HG02981 (cell line): ENCODE results near the gene H19.

Source experiments
- ATAC-seq: cut with Tn5 transposase; IDR thresholded peaks from one replicate; pipeline ENCODE4 v1.9.1; 2021; ENCODE audit warnings: mild to moderate bottlenecking, moderate library complexity; ENCODE audit not compliant: unreplicated experiment

Gene H19

DNA sequence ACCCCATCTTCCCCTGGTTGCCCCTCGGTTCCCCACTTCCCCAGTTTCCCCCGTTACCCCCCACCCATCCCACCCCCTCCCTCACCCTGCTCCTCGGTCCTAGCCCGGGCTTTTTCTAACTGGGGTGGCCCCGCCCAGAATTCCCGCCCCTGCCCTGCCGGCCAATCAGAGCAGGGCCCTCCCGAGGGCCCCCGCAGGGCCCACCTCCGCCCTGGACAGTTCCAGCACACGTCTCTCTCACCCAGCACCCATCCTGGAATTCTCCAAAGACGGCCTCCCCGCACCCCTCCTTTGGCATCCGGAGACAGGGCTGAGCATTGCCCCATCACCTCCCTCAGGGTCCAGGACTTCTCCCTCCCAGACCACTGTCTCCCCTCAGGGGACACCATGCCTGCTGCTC is at the start of gene H19:
Gene H19, minus strand, starts transcription at position 88 of the 400 bp plus-strand sequence.
- ATAC-seq: no peak

DNA sequence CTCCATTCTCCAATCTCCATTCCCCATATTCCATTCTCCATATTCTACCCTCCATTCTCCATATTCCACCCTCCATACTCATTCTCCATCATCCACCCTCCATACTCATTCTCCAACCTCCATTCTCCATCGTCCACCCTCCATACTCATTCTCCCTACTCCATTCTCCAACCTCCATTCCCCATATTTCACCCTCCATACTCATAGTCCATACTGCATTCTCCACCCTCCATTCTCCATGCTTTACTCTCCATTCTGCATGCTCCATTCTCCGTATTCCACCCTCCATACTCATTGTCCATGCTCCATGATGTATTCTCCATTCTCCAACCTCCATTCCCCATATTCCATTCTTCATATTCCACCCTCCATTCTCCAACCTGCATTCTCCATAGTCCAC is 44.3 kb upstream of the H19 start:
- no peak for ATAC-seq

DNA sequence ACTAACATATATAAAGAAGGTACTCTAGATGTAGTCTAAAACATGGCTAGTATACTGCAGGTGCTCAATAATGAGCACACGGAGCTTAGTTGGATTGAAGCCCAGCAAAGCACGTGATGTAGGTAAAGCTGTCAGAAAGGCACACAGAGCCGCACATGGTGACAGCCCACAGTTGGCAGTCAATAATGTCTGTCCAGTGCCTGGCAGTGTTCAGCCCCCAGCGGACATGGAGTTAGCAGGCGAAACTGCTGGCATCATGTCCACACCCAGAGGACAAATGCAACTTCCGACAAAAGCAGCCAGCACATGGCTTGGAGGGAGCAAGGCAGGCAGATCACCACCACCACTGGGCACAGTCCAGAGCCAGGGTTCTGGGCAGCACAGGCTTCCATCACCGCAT is 43.5 kb upstream of the H19 start:
- no peak for ATAC-seq

DNA sequence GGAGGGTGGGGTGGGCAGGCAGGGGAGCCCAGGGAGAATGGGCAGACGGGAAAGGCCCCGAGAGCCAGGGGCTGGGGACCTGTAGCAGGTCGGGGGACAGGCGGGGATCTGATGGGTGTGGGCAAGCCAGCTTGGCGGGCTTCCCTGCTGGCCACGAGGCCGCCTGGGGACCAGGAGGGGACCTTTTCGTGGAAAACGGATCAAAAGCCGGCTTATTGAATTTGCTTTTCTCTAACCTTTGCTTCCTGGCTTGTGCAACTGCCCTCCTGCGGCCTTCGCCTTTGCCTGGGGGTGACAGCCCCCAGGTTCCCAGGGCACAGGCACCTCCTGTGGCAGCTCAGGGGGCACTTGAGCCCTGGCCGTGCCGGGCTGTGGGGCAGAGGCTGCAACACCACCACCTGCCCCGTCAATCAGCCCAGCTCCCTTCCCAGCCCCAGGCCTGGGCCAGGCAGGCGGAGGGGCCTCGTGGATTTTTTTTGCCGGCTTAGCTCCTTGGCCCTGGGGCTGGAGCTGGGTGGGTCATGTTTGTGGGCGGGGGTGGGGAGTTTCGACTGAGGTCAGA is 41.6 kb upstream of the H19 start:
- ATAC-seq: no peak

DNA sequence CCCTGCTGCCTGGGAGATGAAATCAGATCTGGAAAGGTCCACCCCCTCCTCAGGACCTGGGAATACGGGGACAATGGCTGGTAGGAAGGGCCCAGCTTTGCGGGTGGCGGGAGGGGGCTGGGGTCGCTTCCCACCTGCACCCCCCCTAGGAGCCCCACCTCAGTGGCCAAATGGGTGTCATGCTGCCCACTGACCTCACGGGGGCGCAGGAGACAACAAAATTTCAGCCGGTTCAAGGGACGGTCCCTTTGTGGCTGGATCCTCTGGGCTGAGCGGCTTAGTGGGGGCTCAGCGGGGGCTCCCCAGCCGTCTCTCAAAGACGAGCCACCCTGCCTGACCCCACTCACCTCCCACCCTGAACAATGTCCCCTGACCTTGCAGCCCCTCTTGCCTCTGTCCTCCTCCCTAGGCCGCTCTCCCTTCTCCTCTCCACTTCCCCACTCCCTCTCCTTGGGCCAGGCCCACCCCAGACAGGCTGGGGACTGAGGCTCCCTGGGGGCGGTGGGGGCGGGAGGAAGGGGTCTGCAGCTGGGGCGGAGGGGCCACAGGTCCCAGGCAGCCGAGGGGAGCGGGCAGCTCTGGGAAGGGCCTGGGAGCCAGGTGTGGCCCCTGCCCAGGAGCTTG is 39.3 kb upstream of the H19 start:
- no peak for ATAC-seq

DNA sequence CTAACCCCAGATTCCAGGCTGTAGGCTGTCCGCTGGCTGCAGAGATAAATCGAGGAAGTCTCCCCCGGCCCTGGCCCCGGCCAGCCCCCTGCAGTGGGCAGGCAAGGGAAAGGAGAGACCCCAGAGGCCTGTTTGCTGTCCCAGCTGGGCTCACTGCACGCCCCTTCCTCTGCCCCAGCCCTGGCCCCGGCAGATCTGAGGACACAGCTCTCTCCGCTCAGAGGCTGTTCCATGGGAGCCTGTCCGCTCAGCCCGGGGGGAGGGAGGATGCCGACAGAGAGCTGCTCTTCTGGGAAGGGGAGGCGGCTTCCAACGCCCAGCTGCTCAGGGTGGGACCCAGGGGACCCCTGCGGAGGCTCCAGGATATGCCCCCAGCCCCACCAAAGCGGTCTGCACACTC is 37.7 kb upstream of the H19 start:
- ATAC-seq: no peak

DNA sequence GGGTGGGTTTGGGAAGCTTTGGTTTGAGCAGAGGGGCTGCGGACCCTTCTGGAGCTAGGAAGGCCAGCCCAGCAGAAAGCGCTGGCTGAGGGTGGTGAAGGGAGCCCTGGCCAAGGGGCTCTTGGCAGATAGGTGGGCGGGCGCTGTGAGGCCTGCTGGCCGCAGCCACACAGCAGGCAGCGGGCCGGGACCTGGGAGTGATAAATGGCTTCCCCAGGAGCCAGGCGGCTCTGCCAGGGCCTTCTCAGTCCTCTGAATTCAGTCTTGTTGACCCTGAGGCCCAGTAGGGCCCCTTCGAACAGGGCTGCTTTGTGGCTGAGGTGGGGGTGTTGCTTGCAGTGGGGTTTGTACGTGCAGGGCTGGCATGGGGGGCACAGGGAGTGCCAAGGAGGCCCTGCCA is 33.4 kb upstream of the H19 start:
- no peak for ATAC-seq

DNA sequence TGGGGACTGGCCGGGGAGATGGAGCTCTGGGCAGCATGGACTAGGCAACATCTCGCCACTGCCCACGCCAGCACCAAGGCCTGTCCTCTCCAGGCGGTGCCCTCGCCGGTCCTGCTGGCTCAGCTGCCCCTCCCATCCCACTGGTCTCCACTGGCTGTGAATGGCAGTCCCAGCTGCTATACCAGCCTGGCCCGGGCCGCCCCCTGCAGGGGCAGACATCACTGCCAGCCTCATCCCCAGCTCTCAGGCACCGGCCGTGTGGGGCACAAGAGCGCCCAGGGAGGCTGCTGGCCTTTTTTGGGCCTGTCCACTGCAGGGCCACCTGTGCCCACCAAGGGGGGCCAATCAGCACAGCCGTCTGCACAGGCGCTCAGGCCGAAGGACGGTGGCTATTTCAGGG is 30.1 kb upstream of the H19 start:
- ATAC-seq: no peak

DNA sequence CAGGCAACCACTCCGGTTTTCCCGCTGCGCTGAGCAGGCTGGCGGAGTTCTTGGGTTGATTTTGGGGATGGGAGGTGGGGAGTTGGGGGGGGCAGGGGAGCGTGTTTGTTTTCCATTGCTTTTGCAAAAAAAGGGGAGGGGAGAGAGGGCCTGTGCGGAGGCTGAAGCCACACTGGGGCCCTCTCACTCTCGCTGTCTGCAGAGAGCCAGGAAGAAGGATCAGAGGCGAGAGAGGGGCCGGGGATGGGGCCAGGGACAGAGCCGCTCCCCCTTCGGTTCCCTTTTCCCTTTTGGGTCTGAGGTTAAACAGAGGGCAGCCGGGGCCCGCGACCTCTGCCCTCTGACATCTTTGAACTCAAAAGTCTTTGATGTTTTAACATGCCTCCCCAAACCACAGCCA is 17.4 kb upstream of the H19 start:
- ATAC-seq: no peak

DNA sequence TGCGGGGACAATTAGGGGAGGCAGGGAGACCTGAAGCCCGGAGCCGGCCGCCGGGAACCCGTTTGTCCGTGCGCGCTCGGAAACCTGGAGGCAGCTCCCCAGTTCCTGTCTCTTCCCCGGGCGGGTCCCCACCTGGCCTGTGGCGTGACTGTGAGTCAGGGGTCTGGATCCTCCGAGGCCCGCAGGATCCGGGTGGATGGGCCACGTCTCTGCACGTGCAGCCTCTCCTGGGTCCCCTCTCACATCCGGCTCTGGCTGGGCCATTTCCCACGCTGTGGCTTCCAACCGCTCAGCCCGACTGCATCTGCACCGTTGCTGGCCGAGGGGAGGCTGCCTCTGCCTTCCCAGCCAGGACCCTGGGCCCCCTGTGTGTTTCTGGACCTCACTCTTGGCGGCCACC is 14.8 kb upstream of the H19 start:
- no peak for ATAC-seq

DNA sequence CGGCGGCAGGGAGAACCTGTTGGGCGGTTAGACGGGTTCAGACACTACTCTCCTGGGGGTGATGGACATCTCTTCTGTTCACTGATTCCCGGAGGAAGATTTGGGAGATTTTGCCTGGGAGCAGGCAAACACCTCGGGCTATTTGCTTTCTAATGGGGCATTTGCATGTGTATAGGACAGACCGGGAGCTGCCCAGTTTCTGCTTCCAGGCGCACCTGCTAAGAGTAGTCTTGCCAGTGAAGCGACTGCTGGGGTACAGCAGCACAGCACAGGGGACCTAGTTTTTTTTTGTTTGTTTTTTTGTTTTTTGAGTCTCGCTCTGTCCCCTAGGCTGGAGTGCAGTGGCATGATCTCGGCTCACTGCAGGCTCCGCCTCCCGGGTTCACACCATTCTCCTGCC is 6.8 kb upstream of the H19 start:
- ATAC-seq: no peak

DNA sequence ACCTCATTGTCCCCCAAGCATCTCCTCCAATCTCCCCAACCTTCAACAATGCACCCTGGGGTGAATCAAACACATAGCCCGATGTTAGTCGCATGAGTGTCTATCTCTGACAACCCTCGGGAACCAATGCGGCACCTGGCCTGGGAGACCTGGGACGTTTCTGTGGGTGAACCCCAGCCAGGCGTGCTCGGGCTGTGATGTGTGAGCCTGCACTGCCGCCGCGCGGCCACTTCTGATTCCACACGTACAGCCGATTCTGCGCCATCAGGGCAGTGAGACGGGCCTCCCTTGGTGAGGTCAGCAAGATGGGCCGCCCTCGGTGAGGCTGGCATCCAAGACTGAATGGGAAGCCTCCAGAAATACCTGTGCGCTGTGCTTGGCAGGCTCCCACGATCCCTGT is 5.2 kb upstream of the H19 start:
- no peak for ATAC-seq

DNA sequence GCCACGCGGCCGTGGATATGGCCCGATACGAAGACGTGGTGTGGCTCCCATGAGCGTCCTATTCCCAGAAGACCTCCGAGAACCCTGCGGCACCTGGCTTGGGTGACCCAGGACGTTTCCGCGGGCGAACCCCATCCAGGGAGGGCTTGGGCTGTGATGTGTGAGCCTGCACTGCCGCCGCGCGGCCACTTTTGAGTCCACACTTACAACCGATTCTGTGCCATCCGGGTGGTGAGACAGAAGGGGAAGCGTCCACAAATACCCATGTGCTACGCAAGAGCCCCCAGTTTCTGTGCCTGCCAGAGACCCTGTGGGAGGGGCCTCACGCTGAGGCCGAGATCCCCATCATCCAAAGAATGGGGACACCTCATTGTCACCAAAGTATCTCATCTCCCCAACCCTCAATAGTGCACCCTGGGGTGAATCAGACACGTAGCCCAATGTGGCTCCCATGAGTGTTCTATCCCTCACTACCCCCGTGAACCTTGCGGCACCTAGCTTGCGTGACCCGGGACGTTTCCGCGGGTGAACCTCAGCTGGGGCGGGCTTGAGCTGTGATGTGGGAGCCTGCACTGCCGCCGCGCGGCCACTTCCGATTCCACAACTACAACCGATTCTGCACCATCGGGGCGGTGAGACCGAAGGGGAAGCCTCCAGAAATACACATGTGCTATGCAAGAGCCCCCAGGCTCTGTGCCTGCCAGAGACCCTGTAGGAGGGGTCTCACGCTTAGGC is 4.6 kb upstream of the H19 start:
- ATAC-seq: no peak

DNA sequence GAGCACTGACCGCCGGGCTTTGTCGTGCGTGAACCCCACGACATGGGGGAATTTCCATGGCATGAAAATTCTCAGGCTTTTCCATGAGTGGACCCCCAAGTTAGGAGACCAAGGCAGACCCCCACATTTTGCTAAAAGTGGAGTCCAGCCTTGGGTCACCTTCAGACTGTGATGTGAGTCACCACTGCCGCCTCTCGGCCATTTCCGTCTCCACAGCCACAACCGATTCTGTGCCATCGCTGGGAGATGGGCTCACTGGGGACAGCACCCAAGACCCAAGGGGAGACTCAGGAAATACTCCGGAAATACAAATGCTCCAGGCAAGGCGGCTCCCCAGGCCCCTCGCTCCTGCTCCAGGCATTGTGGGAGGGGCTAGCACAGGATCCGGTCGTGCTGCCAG is 1.2 kb upstream of the H19 start:
- no peak for ATAC-seq

DNA sequence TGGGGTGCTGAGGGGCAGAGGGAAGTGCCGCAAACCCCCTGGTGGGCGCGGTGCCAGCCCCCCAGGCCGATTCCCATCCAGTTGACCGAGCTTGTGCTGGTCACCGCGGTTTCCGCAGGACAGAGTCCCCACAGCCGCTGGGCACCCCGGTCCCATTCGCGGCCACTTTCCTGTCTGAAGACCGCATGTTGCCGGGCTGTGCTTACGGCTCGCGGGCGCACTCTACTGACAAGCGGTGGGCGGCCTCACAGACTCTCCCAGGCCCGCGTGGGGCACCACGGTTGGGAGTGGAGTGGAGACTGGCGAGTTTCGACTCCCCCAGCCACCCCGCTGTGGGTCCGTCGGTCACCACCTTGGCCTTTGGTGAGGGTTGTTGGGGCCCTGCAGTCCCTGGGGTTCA is 648 bp upstream of the H19 start:
- ATAC-seq: no peak

DNA sequence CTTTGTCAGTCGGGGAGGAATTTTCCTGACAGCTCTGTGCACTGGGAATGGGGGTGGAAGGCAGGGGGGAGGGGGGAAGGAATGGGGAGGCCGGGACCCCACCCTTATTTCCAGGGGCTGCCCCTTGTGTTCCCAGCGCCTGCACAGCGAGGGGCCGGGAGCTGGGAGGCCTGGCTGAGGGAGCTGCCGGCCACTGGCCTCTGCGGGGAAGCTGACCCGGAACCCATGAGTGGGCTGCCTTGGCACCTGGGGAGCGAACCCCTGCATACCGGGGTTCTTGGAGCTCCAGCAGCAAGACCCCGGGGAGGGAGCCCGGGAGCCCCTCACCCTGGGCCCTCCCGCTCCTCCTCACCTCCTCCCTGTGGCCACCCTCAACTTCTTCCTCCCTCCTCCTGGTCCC is 3.5 kb downstream of the H19 start:
- no peak for ATAC-seq

DNA sequence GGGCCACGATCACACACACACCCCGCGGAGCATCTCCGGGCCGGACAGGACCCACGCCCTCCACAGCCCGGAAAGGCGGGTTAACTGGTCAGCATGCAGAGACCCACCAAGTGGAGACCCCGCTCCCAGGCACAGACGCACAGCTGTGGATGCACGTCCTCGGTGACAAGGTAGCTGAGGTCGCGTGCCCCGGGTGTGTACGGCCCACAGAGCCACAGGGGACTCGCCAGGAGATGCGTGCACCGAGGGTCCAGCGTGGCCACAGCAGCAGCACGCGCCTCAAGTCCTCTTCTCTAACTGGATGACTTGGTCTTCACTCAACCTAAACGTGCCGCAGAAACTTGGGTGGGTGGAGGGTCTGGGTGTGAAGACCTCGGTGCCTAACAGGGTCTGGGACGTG is 5.5 kb downstream of the H19 start:
- no peak for ATAC-seq

DNA sequence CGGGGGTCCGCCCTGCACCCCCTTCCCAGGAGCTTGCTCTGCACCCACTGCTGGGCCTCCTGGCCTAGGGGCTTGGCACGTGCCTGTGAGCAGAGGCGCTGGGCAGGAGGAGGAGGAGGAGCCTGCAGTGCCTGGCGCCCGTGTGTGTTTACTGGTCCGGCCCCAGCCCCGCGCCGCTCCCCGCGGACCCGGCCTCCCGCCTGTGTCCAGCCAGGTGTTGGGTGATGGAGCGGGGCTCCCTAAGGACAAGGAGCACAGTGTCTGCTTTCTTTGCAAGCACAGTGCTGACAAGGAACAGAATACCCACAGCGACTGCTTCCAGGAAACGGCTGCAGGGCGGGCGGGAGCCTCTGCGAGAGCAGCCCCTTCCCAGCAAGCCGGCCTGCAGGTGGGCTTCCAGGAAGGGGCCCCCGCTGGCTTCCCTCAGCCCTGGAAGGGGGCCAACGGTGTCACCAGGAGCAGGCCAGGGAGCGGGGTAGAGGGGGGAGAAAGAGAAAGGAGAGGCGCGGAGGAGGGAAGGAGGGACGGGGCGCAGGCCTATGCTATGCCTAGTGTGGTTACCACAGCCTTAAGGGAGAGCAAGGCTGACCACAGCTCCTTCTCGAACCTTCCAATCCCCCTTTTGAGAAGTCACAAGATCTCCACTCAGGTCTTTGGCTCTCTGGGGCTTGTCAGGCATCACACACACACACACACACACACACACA is 6.6 kb downstream of the H19 start:
- no peak for ATAC-seq

DNA sequence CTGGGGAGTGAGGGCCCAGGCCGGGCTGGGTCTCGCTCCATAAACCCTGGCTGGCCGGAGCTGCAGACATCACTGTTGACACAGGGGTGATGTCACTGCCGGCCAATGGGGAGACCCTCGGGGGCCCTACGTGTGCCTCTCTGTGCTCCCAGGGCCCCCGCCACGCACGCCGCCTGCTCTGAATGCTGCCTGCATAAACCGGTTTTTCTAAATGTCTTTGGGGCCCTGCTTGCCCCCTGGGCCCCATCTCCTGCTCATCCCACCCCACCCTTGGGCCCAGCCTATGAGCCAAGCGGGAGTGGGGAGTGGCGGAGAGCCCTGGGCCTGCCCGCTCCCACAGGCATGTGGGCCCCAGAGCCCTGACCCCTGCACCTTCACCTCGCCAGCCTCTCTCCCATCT is 7.7 kb downstream of the H19 start:
- ATAC-seq: no peak

DNA sequence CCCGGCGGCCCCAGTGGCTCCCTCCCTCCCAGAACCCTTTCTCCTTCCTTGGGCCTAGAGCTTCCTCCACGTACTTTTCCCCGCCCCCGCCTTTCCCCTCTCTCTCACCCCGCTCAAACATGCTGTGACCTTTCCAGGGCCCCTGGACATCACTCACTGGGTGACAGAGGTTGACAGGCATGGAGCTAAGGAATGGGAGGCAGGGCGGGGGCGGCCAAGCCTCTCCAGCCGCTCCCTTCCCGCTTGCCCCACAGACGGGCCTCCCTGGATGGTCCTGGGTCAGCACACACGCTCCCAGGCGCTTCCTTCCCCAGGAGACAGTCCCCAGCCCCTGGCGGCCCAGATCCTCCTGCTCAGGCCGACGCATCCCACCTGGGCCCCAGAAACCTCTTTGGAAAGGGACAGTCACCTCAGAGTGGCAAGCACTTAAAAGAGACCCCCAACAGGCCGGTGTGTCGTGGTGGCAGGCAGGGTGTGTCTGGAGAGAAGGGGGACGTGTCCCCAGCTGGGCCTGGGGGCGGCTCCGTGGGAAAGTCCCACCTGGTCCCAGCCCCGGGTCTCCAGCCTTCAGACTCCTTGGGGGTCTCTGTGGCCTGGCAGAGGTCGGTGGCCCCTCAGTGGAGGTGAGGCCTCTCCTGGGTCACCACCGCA is 8.8 kb downstream of the H19 start:
- no peak for ATAC-seq

DNA sequence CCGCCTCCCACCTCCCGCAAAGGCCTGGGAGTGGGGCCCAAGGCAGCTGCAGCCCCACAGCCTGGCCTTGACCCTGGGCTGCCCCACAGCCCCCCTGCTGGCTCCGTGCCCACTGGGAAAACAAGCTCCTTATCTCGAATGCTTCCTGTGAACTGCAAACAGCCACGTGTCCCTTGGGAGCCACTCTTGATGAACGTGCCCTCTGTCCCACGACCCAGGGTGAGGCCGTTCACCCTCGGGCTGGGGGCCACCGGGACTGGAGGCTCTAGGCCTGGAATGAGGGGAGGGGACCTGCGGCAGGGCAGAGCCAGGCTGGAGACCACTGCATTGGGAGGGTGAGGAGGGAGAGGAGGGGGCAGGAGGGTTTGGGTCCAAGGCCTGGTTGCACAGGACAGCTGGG is 9.5 kb downstream of the H19 start:
- ATAC-seq: no peak

DNA sequence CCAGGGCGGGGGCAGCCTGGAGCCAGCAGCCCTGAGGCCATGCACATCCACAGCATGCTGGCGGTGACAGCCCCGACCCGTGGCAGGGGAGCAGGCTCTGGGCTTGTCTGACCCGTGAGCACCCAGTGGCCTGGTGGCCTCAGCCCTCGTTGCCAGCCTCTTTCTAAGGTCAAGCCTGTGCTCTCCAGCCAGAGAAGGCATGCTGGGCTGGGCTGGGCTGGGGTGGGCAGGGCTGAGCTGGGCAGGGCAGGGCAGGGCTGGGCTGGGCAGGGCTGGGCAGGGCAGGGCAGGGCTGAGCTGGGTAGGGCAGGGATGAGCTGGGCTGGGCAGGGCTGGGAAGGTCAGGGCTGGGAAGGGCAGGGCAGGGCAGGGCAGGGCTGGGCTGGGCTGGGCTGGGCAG is 10.6 kb downstream of the H19 start:
- ATAC-seq: no peak
